Activated CD4-positive, CD25-positive, alpha-beta regulatory T cell treated with anti-CD3 and anti-CD28 coated beads, Interleukin-2, amount 50 U/mL, for 24 hours (primary cell): Measurements from ENCODE around the gene HES1.
A peak's percentile ranks its signal among the peaks of the same experiment; 100 is the strongest.
"Not testable (repeated sequence)": the region's sequence is repeated elsewhere in the genome, so short reads cannot be mapped to it uniquely, and the experiment has no call there.

Experiments used
- ATAC-seq, 2 donors: fragments of 150-1000 bp; cut with Tn5 transposase; one replicate each; pipeline ENCODE4 v1.10.0; 2021; ENCODE audit warnings: mild to moderate bottlenecking in 1 of 2, moderate library complexity in 1 of 2

The HES1 gene

DNA sequence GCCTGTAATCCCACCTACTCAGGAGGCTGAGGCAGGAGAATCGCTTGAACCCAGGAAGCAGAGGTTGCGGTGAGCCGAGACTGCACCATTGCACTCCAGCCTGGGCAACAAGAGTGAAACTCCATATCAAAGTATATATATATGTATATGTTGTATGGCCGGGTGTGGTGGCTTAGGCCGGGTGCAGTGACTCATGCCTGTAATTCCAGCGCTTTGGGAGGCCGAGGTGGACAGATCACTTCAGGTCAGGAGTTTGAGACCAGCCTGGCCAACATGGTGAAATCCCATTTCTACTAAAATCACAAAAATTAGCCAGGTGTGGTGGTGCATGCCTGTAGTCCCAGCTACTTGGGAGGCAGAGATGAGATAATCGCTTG, 7.0 kb upstream of the HES1 start:
- not testable (repeated sequence) for ATAC-seq

DNA sequence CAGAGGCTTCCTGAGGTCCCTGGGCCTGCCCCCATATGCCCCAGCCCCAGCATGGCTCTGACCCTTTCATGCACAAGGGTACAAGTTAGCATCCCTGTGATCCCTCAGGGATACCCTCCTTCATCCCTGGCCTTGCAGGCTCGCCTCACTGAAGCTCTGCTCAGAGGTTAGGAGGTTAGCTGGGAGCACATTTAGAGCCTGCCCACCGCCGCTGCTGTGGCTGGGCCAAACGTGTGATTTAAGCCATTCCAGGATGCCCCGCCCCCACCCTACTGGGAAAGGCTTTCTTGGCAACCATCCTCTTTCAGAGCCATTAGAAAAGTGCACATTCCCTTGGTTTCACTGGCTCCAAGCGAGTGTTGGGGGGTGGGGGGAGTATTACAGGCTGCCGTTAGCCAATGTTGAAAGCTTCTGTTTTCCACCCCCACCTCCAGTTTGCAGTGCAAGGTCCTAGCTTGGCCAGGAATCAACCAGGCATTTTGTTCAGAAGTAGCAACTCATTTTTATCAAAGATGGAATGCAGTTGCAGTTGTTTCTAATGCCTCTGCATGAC, 6.3 kb upstream of the HES1 start:
- ATAC-seq: no peak

DNA sequence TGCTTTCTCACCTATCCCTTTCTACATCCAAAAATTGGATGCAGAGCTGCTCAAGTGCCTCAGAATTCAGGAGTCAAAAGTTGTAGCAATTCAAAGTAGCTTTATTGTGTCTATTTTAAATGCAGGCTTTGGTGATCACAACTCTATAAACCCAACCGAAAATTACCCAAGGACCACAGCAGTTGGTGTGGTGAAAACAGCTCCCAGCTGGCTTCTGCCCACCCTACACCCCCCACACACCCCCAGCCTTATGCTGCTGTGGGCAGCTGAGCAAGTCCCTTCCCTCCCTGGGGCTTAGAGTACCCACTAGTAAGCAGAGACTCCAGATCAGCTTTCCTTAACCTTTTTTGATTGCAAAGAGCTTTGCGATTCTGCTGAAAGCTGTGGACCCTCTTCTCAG, 5.8 kb upstream of the HES1 start:
- ATAC-seq: no peak

DNA sequence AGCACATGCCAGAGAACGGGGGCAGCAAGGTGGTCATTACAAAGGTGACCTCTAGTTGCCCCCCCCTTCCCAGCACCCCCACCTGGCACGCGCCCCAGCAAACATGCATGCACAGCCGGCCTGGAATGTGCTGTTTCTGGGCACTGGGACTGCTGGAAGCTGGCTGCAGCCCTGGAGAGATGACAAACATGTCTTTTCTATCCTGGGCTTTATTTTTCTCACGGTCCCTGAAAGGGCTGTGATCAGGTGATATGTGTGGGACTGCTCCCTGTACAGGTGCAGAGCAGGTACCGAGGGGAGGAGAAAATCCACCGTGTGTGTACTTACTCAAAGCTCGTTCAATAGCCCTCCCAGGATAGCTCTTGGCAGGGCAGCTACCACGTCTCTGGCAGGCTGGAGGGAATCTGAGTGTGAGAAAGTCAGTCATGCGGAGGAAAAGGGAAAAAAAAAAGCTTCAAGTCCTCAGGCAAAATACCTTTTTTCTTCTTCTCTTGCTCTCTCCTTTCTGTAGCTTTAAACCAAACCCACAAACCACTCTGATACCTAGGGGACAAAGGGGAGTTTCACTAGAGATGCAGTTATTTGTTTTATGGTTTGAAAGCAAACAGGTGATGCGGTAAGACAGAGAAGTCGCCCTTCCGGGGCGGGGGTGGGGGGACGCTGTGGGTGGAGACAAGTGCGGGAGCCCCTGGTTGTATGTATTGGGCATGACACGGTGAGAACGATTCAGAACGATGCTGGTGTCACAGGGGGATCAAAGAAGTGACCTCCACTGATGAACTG, 5.0 kb upstream of the HES1 start:
- no peak for ATAC-seq

DNA sequence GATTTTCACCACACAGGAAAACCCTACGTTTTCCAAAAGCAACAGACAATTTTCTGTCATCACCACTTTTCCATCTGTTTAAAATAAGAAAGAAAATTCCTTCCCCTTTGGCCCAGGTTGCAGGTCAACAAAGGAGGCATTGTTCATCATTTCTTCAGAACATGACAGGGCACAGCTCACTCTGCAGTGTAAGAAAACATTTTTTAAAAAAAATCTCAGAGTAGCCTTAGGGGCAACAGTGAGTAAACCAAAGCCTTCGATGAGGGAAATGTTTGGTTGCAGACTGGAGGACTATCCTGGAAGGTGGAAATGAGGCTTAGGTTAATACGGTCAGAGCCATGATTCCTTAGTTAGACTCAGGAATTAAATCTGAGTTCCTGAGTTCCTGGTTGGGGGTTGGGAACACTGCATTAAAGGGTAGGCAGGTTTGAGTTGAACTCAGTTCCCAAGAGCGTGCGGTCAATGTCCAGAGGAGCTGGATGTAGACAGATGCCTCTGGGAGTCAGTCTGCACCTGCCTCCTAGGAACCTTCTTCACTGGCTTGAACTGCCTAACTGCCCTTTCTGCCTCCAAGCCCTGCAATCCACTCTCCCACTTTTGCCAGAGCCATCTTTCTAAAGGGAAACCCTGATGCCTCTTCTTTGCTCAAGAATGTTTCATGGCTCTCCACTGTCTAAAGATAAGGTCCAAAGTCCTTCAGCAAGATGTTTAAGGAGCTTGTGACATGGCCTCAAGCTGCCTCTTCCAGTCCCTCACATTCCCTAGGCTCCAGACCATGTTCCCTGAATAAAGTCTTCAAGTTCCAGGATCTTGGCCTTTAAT, 3.3 kb upstream of the HES1 start:
- no peak for ATAC-seq

DNA sequence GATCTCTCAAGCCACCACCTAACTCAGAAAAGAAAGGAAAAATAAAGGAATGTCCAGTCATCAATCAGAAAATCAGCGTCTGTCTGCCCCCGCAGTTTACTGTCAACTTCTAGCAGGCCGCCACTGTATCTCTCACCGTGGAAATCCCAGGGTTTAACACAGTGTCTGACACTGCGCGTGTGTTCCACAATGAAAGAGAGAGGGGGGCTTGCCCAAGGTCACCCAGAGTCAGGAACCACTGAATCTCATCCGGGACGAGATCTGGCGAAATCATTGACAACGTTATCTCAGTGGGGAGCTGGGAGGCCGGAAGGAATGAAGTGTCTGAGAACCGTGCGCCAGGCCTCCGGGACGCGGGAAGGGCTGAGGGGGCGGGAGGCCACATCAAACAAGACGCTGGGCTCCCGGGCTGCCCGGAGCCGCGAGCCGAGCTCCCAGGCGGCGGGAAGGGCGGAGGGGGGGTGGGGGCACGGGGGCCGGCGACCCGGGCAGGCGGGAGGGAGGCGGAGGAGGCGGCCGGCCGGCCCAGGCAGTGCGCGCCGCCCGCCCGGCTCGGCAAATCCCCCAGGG, 2.2 kb upstream of the HES1 start:
- no peak for ATAC-seq

DNA sequence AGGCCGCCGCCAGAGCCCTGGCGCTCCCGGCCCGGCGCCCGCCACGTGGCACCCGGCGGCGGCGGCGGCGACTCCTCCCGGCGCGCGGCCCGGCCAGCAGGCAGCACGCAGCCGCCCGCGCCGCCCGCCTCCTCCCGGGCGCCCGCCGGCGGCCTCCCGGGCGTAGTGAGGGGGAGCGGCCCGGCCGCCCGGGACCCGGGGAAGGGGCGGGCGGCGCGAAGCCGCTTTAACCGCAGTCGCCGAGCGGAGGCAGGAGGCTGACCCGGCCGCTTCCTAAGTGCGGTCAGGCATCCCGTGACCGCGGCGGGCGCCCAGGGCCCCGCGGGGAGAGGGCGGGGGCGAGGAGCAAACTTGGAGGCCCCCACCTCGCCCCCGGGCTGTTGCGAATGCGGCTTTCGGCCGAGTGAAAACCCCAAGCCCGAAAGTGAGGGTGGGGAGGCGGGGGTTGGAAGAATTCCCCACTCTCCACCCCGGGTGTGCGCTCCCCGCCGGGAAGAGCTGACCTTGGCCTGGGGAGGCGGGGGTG, 1.7 kb upstream of the HES1 start:
- ATAC-seq: peak; percentile 9 to 11

DNA sequence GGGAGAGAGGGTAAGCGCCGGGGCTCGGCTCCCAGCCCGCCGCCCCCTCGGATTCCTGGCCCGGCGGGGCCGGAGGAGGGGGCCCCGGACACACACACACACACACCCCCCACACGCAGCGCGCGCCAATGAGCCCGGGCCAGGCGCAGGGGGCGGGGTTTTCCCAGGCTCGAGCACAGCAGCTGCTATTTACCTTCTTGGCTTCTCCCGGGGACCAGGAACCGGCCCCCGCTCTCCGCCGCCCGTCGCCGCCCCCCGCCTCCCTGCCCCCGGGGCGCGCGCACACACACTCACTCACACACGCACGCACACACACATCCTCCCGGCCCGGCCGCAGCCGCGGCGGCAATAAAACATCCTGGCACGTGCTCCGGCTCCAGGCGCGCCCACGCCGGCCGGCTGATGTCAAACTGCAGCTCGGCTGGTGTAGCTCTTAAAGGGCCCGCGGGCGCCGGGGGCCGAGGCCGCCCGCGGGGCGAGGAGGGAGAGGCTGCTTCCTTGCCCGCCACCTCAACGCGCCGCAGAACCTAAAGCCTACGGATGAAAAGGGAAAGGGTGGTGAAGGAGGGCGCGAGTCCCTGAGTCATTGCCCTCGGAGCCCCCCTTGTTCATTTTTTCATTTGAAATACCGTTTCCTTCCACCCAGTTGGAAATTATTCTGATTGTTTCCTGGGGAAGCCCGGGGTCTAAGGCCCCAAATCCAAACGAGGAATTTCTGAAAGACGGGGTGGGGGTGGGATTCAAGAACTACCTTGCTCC, 1.0 kb upstream of the HES1 start:
- ATAC-seq: peak; percentile 71 to 78

DNA sequence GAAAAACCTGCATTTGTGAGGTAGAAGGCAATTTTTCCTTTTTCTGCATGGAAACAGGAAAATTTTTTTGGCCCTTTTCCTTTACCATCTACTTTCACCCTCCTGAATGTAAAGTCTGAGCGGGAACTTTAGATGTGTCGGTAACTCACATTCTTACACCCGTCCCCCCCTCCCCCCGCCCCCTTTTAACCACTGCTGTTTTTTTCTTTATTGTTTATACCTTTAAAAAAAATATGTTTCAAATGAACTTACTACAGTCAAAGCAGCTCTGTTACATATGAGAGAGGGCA, 487 bp upstream of the HES1 start:
- ATAC-seq: no peak

DNA sequence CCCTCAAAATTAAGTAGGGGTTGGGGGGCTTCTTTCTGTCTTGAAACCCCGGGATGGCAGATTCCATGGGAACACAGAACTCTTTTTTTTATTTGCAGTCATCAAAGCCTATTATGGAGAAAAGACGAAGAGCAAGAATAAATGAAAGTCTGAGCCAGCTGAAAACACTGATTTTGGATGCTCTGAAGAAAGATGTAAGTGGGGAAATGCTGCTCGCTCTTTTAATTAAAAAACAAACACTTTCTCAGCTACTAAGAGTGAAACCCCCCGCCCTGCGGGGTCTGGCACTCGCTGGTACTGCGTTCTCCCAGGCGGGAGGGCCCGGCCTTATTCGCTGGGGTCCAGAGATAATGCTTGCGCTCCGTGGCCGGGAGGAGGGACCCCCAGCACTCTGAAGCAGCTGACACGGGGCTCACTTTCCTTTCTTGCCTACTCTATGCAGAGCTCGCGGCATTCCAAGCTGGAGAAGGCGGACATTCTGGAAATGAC, 615 bp downstream of the HES1 start:
- no peak for ATAC-seq

DNA sequence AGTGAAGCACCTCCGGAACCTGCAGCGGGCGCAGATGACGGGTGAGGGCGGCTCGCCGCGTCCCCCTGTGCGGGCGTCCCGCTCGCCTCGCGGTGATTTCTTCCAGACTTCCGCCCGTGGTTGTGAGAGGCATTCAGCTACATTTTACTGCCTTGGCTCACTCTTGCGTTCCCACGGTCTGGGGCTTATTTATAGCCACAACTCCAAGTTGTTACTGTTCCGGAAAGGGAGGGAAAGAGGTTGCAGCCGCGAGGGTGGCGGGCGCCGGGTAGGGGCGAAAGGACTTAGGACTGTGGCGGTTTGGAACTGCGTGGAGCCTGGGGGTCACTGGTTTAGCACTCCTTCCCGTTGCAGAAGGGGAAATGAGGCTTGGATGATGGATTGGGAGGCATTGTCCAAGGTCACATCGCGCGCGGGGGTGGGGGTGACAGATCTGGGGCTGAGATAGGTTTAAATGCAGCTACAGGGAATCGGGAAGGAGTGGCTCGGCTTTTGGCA, 1.1 kb downstream of the HES1 start:
- no peak for ATAC-seq

DNA sequence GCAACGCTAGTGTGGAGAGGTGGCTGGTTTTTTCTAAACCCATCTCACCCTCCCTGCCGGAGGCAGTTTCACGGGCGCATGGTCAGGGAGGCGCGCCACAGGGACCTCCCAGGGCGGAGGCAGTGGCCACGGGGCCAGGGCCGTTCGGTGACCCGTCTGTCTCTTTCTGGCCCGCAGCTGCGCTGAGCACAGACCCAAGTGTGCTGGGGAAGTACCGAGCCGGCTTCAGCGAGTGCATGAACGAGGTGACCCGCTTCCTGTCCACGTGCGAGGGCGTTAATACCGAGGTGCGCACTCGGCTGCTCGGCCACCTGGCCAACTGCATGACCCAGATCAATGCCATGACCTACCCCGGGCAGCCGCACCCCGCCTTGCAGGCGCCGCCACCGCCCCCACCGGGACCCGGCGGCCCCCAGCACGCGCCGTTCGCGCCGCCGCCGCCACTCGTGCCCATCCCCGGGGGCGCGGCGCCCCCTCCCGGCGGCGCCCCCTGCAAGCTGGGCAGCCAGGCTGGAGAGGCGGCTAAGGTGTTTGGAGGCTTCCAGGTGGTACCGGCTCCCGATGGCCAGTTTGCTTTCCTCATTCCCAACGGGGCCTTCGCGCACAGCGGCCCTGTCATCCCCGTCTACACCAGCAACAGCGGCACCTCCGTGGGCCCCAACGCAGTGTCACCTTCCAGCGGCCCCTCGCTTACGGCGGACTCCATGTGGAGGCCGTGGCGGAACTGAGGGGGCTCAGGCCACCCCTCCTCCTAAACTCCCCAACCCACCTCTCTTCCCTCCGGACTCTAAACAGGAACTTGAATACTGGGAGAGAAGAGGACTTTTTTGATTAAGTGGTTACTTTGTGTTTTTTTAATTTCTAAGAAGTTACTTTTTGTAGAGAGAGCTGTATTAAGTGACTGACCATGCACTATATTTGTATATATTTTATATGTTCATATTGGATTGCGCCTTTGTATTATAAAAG, 1.8 kb downstream of the HES1 start:
- peak; percentile 21 to 31 for ATAC-seq

DNA sequence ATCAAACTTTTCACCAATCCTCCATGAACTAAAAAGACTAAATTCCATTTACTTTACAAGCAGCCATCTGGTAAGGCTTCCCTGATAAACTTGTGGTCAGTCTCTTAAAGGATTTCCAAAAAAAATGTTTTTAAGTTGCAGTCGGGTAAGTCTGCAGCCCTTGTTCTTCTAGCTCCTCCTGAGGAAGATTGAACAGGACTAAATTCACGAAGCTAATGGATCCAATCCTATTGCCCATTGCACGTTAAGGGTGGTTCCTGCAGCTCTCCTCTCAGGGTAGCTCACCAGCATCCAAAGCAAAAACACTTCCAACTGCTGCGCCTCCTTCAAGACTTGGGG, 2.8 kb downstream of the HES1 start:
- no peak for ATAC-seq

DNA sequence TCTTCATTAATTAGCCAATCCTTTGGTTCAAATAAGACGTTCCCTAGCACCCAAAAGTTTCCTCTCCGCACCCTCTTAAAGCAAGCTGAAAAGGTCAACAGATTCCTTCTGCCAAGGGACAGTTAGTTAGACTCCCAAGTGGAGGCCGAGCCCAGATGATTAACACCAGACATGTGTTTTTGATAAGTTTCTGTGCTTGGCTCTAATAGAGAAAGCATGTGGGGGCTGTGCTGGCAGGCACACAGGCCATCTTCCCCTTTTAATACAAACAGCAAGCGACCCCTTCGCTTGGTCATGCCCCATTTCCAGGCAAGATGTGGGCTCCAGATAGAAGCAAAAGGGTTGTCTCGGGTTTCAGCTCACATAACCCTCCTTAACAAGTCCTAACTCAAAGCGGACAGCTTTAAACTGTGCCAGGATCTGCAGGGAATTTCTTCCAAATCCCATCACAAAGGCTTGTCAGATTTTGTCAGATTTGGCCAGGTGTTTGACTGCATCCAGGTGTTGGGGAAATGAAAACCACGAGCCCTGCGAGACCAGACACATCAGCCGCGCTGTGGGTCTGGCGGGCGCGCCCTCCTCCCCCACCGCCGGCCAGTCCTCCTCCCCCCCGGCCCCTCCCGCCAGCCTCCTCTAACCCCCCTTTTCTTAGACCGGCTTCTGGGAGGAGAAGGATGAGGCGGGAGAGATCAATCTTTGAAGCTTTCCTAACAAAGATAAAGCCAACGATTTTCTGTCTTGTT, 3.3 kb downstream of the HES1 start:
- ATAC-seq: no peak

DNA sequence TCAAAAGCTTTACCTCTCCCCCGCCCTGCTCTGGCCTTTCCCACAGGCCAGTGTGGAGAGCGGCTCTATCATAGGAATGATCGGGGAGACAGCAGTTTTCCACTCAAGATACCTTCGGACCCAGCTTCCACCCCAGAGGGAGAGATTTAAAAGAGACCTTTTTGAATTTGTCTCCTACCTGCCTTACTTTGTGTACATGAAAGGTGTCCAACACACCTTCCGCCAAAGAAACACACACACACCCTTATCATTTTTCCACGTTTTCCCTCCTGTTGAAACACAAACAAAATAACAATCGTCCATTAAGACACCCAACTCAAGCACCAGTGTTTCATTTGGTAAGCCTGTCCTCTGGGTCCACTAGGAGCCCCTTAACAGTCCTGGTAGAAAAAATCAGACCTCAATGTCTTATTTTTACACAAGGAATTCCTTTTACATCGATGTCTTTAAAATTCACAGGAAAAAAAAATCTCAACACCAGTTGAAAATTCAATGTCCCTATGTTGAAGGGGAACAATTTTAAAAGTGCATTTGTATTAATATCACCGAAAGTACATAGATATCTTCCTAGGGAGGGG, 4.0 kb downstream of the HES1 start:
- ATAC-seq: no peak

DNA sequence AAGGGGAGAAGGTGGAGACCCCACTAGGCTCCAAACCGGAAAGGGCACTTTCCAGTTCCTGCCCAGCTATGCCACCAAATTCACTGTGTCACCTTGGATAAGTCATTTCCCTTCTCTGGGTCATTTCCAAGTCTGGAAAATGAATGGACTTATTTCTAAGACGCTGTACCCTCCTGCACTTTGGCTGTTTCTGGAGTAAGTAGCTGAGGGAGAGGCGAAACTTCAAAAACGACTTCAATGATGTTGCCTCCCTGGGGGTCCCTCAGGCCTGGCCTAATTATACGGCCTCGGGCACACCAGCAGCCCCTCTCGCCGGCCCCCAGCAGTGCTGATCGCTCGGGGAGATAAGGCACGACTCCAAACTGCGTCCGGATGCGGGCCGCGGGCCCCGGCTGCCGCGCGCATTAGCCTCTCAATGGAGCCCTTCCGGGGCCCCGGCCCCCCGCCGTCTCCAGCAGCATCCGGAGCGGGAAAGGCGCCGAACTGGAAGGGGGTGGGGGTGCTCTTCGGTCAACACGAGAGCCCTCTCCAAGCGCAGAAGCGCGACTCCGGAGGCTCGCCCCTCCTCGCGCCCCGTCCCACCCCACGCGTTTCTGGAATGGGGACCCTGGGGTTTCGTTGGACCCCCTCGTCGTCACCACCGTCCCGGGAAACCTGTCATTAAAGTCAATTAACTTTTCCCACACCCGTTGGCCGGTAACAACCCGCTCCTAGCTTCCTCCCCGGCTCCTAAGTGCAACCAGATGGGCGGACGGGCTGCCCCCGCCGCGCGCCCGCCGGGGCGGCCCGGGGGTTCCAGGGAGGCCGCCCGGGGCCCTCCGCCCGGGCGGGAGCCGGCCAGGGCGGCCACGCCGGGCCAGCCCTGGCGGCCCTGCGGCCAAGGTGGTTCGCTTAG, 4.8 kb downstream of the HES1 start:
- no peak for ATAC-seq

DNA sequence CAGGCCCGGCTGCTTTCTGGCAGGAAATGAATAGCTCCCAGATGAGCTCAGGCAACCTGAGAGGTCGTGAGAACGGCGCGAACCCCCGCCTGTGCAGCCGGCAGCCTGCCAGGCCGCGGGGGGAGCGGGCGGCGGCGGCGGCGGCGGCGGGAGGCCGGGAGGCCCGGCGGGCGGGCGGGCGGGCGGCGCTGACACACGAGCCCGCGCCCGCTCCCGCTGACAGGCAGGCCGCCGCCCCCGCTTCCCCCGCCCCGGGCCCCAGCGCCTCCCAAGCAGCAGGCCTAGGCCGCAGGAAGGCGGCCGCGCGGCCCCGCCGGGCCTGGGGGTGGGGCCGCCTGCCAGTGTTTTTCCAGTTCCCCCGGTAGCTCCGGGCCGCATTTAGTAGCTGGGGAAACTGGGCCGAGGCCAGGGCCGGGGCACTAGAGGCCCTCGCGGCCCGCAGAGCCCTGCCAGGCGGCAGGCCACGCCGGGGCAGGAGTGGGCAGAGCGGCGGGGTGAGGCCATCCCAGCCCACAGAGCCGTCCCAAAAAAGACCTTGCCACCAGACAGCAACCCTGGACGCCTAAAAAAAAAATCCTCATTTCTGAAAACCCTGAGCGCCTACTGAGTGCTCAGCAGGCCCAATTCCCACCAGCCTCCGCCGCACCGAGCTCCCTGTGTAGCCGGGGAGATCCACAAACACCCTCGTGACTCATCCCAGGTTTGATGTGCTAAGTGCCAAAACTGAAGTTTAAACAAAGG, 5.6 kb downstream of the HES1 start:
- peak; percentile 57 to 62 for ATAC-seq

DNA sequence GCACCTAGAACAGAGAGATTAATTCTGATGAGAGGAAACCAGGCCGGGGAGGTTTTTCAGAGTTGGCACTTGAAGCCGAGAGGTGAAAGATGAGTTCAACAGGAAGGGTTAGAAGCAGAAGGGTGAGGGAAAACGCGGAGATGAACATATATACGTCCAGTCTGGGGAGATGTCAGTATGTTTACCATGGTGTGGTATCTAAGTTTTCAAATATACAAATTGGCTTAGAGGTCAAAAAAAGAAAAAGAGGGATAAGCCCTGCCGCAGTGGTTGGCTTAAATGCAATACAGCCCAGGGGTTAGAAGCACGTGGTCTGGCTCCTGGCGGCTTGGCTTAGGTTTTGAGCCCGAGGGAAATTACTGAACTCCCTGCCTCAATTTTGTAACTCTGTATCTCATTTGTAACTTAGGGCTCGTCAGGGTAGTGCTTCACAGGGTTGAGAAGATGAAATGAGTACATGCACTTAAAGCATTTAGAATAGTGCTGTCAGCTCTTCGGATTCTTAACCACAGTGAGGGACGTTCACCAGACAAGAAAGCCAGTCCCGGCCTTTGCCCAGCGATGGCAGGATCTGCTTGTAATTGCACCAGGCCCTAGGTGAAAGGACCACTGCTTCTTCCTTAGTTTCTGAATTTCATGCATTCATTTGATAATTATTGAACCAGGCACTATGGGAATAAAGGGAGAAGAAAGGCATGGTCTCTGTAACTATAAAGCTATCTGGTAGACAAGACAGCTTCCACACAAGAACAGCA, 6.4 kb downstream of the HES1 start:
- ATAC-seq: no peak
